Psoas muscle (tissue), 8 donors: ENCODE results near the gene FER. TPM values are rescaled to one million over a fixed set of nuclear protein-coding genes. Genes with fewer than 3 reads are reported as not detected.

ENCODE experiments used
- ATAC-seq, 4 donors: fragments of 200-7000 bp; cut with Tn5 transposase; one replicate each; pipeline ENCODE4 v1.9.1; 2020; ENCODE audit warnings: moderate library complexity in 3 of 4, mild to moderate bottlenecking in 2 of 4
- DNase-seq, 2 donors: peaks; one replicate each; pipeline ENCODE4 v3.0.0-alpha.2; 2020
- H3K27ac ChIP-seq: fragments of 200-600 bp; one replicate; pipeline ENCODE4 v1.8.0; 2022
- H3K27me3 ChIP-seq, 3 donors: fragments of 200-600 bp in 1 of 3; one replicate each; pipeline versions ENCODE4 v1.6.1 to v1.8.0; 2013 to 2022; ENCODE audit warnings: low read length in 2 of 3, mild to moderate bottlenecking in 2 of 3, moderate library complexity in 1 of 3; ENCODE audit not compliant: insufficient read depth in 3 of 3
- H3K36me3 ChIP-seq, 2 donors: fragments of 200-600 bp in 1 of 2; one replicate each; pipeline versions ENCODE4 v1.6.1 to v1.8.0; 2013 to 2022; ENCODE audit warnings: low read depth in 1 of 2, mild to moderate bottlenecking in 1 of 2, moderate library complexity in 1 of 2; ENCODE audit not compliant: insufficient read depth in 1 of 2
- H3K4me1 ChIP-seq: fragments of 200-600 bp; one replicate; pipeline ENCODE4 v1.8.0; 2022
- H3K4me3 ChIP-seq: fragments of 200-600 bp; one replicate; pipeline ENCODE4 v1.8.0; 2022; ENCODE audit warnings: mild to moderate bottlenecking
- H3K9me3 ChIP-seq: fragments of 200-600 bp; one replicate; pipeline ENCODE4 v1.8.0; 2022
- WGBS, 3 donors: extraction: QIAGEN DNeasy Blood & Tissue Kit; methylation state at CpG; one replicate each; pipeline versions ENCODE4 v1.1.6 to v1.1.7; 2013; 5-methylcytosine and 5-hydroxymethylcytosine counted together
- intact Hi-C, 2 donors: fragments of 100-400 bp; cut with DNase I; formaldehyde crosslinking; loops; one replicate each; pipeline versions ENCODE4 v1.11.0 to v1.14.2; 2022
- polyA plus RNA-seq, 3 donors: library from polyadenylated mRNA; stranded (reverse); fragments of 200-250 nt; gene quantifications; one replicate each; pipeline ENCODE4 v1.2.3, GENCODE V29; 2013
- total RNA-seq, 4 donors: library from RNA; stranded (reverse); fragmentation: NEBNext Ultra II Directional in 2 of 4; extraction: Animal tissue kit (Norgen Biotek cat#: 25700) in 2 of 4; gene quantifications; one replicate each; pipeline versions ENCODE4 v1.2.1 to v1.2.4, GENCODE V29; 2021 to 2023
- TF ChIP-seq, protein P1 (sequence below): fragments of 200-600 bp; IDR thresholded peaks from one replicate; pipeline ENCODE4 v1.8.0; 2022; ENCODE audit warnings: antibody characterized with exemption
- donor health status: healthy with polysubstance abuse.
- donor health status: DM: no; HTN: no; CAD: no; lungs with moderate emphysema.
- donor health status: Bipolar disorder and iron deficiency.
- donor health status: healthy.
- donor health status: DM: yes; HTN: yes; CAD: no.
- donor health status: DM: no; HTN: no; CAD: no.
- donor health status: DM: no; HTN: no; CAD: no.
- donor health status: DM: yes; HTN: yes; CAD: no.

Gene FER
- total and polyA plus RNA-seq, 7 donors = 0.66 to 7.6 (median 4.6) TPM

DNA sequence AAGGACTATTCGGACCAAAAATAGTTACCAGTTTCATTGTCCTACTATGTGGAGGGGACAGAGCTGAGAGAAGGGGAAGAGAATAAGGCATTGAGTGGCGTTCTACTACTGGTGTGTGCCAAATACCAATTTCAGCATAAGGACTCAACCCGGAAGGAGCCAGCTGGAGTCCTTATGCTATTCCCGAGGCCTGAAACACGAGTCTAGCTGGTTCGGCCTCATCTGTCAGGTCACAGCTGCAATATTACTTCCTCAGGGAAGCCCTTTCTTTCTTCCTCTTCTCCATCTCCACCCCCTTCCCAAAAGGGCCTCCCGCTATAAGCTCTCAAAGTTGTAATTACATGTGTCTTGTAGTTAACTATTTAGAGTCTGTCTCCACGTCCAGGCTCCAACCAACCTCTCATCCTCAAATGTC lies 20.5 kb upstream of the FER start:
- no peaks in the 10 kb centered on the region for H3K9me3 ChIP-seq
- peak overlapping the region; percentile 82 for H3K4me3 ChIP-seq
- ATAC-seq (peak; percentile 23 to 63 (median 52)), DNase-seq (no peak)
- H3K27ac ChIP-seq = peak overlapping the region; percentile 87
- TF ChIP-seq, protein P1, sequence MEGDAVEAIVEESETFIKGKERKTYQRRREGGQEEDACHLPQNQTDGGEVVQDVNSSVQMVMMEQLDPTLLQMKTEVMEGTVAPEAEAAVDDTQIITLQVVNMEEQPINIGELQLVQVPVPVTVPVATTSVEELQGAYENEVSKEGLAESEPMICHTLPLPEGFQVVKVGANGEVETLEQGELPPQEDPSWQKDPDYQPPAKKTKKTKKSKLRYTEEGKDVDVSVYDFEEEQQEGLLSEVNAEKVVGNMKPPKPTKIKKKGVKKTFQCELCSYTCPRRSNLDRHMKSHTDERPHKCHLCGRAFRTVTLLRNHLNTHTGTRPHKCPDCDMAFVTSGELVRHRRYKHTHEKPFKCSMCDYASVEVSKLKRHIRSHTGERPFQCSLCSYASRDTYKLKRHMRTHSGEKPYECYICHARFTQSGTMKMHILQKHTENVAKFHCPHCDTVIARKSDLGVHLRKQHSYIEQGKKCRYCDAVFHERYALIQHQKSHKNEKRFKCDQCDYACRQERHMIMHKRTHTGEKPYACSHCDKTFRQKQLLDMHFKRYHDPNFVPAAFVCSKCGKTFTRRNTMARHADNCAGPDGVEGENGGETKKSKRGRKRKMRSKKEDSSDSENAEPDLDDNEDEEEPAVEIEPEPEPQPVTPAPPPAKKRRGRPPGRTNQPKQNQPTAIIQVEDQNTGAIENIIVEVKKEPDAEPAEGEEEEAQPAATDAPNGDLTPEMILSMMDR = no peak
- no peaks in the 10 kb centered on the region for H3K36me3 ChIP-seq
- intact Hi-C loops = loop anchor here in 1 of 2 donors (5.0 kb wide), 1 partner anchor 685 kb away; no protein-coding TSS in a partner anchor
- H3K4me1 ChIP-seq = peaks cover 16% of the 10 kb centered on the region
- 11 to 22% (median 12%) methylated on average over 8 of the region's 8 CpGs for WGBS, 3 donors
- H3K27me3 ChIP-seq = no peaks in the 10 kb centered on the region

DNA sequence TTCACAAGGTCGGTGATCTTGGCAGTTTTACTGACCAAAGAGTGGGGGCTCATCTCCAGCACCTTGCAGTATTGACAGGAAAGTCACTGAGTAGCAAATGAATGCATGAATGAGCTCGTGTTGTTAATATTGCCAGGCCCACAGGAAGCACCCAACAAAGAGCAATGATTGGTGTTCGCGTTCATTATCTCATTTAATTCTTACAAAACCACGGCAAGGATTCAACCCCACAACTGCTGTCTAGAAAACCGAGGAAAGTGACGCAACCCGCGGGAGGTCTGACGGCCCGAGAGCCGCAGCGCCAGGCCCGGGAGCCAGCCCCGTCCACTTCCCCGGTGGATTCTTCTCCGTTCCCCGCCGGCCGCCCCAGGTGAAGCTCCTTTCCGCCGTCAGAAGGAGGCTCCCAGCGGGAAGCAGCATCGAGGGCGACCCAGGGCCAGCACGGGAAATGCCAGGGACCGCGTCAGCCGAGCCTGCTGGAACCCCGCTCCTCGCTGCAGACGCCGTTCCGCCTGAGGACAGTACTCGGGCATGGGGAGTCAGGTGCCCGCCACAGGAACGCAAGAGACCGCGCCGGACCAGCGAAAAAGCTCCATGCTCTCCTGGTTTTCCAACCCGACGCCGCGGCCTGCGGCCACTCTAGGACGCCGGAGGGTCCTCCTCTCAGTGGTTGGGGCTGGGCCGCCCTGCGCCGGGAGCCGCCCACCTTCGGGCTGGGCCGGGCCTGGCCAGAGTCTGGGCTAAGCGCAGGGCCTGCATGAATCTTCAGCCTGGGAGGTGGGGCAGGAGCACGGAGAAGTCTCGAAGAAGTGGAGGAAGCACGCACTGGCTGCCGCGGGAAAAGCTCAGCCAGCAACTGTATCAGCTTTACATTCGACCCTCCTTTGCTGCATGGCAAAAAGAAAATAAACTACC lies 19.8 kb upstream of the FER start:
- DNase-seq (peak; percentile 90 to 94), ATAC-seq (peak; percentile 99 to 100 (median 100))
- Histone ChIP-seq H3K27me3 (no peaks in the 10 kb centered on the region), H3K27ac (peak overlapping the region; percentile 87), H3K4me3 (peak overlapping the region; percentile 82), H3K9me3 (no peaks in the 10 kb centered on the region), H3K36me3 (no peaks in the 10 kb centered on the region), H3K4me1 (peaks cover 16% of the 10 kb centered on the region)
- TF ChIP-seq, protein P1 = no peak
- WGBS, 3 donors = 0% methylated on average over 56 to 61 of the region's 61 CpGs
- intact Hi-C loops = loop anchor here (1.0 to 5.0 kb wide), 3 partner anchors 19 to 684 kb away; partner anchors contain the start of gene FER (in 2 of the 2)

DNA sequence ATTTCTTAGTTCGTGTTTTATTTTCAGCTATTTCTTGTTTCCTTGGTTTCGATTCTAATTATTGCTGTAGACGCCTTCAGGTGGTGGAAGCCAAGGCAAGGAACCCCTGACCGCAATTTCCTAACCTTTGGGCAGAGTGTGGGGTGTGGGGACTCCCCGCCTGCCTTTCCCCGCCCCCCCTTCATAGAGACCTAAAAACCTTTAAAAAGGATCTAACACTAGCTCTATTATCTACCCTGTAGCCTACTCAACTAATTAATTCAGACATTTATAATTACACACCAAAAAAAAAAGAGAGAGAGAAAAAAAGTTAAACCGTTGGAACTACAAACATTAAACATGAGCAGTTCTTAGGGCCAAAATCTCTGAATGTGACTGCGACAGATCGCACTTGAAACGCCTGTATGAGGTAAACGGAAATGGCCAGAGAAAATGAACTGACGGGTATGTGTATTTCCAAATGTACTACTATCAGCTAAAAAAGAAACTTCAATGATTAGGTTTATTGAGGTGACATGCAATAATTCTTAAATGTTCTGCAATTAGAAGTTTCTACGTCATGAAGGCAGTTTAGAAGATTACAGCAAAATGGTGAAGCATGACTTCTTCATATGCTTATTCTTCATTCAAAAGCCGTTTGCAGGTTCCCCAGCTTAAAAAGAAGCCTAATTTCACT lies 19.0 kb upstream of the FER start:
- peaks cover 16% of the 10 kb centered on the region for H3K4me1 ChIP-seq
- no peaks in the 10 kb centered on the region for H3K36me3 ChIP-seq
- H3K4me3 ChIP-seq = peak overlapping the region; percentile 82
- ATAC-seq (peak; percentile 33 to 51 (median 38)), DNase-seq (no peak)
- TF ChIP-seq, protein P1 = no peak
- 20 to 33% (median 24%) methylated on average over 14 of the region's 14 CpGs for WGBS, 3 donors
- no peaks in the 10 kb centered on the region for H3K9me3 ChIP-seq
- no peaks in the 10 kb centered on the region for H3K27me3 ChIP-seq
- peak overlapping the region; percentile 87 for H3K27ac ChIP-seq
- intact Hi-C loops = loop anchor here (1.0 to 5.0 kb wide), 3 partner anchors 18 to 684 kb away; partner anchors contain the start of gene FER (in 2 of the 2)

DNA sequence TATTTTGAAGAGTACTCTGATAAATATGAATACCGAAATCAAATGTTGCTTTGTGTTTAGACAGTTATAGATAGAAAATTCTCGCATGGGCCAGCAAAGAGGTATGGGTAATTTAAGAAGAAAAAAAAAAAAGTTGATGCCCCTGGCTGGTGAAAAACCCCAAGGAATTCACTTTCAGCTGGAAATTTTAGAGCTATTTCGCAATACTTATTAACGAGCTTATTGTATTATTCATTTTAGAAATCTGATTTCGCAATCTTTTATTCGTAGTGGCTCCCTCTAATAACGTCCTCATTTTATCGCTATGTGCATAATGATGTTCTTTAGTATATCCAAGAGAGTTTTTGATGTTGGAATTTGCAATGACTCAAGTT lies 18.5 kb upstream of the FER start:
- 61 to 78% (median 66%) methylated on average over 8 of the region's 8 CpGs for WGBS, 3 donors

More for the DNA sequence above, 18.5 kb upstream of the FER start:
- ATAC-seq (no peak), DNase-seq (no peak)
- TF ChIP-seq, protein P1 = no peak
- Histone ChIP-seq H3K4me1 (peaks cover 16% of the 10 kb centered on the region), H3K27ac (peak overlapping the region; percentile 87), H3K4me3 (peak overlapping the region; percentile 82), H3K27me3 (no peaks in the 10 kb centered on the region), H3K9me3 (no peaks in the 10 kb centered on the region), H3K36me3 (no peaks in the 10 kb centered on the region)
- intact Hi-C loops = loop anchor here (2.0 to 5.0 kb wide), 2 partner anchors 18 to 683 kb away; partner anchors contain the start of gene FER (in 1 of the 2)
